Embryonic facial prominence (tissue), 1 donor: ENCODE measurements around the gene MPEG1.

Experiments used
- DNase-seq: peaks from one replicate; pipeline ENCODE4 v3.0.0-alpha.2; 2016; ENCODE audit errors: extremely low spot score

Gene MPEG1

DNA sequence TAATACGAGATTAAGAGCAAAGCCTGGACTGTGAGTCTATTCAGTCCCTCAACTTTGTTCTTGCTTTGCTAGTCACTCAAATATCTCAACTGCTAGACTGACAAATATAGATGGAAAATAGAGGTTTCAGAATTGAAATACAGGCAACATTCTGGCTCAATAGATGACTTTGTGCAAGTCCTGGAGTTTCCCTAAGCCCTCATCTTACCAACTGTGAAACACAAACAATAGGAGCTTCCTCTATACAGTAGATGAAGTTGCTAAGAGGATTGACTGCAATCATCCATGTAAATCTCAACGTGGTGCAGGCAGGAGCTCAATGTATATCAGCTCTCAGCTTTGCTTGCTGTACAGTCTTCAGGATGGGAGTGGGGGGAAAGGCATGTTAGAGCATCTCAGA lies 6.2 kb upstream of the MPEG1 start:
- no peak for DNase-seq

GRCh38 chr11:59218319-59218718 lies 5.6 kb upstream of the MPEG1 start:
- no peak for DNase-seq

DNA sequence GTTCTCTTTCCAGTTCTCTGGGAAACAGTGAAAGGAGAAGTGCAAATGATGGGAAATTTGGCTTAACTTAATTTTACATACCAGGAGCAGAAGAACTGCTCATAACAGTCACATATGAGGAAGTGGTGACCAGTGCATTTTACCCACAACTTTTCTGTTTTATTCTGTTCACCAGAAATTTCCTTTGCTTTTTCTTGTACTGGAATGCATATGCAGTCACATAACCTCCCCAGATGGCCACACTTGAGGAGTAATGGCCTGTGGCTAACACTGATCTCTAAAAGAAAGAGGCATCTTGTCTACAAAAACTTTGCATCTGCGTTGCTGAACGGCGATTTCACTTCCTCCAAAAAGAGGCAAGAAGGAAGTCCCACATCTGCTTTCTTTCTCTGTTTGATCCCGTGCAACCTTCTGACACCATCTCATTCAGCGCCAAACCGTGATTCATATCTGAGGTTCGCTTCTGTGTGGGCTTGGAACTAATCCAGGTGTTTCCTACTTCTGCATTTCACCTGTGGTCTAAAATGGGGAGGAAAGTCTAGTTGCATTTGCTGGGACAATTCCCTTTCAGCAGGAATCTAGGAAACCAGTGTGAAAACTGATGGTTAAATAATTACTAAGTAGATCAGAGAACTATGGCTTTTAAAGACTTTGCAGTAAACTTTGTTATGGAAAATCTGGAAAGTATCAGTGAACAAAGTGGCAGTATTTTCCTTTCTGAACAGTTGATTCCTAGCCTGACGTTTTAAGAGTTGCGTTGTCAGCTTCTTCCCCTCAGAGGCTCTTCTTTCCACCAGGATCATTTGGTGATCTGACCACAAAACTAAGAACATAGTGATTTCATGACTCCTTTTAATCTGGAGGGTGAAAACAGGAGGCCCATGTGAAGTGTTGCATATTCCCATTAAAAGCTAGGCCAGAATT lies 4.2 kb upstream of the MPEG1 start:
- DNase-seq = no peak

DNA sequence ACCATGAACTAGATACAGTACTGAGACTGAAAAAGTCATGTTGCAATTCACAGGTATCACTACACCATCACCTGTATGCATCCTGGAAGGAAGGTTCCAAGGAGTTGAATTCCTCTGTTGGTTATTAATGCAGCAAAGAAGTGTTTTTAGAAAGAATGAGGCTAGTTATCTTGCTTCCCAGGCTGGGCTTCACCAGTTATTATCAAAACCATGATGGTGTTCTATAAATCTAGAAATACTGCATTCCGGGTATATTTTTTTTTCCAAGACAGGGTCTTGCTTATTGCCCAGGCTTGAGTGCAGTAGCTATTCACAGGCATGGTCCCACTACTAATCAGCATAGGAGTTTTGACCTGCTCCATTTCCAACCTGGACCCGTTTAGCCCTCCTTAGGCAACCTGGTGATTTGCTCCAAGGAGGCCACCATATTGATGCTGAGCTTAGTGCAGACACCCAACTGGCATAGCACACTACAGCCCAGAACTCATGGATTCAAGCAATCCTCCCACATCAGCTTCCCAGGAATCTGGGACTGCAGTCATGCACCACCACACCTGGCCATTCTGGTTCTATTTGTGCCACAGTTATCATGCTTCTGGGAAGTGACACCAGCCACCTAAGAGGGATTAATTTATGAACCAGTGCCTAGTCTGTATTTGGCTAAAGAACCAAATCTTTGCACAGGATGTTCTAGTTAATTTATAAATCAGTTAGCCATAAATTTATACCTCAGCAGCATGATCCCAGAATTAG lies 1.6 kb upstream of the MPEG1 start:
- DNase-seq = no peak

- no peak for DNase-seq
Observed at GRCh38 chr11:59212222-59212621, 505 bp downstream of the MPEG1 start.

DNA sequence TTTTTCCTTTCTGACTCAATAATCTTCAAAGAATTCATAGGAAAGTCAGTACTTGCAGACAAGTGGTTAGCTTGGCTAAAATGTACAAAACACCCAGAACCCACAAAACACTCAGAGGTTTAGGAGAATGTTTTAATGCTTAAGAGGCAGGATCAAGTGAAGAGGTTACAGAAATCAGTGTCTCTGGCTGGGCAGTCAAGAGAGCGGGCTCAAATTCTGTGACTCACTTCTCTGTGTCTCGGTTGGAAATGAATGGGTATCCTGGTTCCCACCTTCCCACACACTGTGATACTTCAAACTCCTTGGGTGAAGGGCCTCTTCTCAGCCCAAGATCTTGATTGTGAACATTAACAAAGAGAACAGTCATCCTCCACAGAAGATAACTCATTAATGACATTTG lies 3.8 kb downstream of the MPEG1 start:
- DNase-seq = no peak

- no peak for DNase-seq
Observed at GRCh38 chr11:59207988-59208451, 4.7 kb downstream of the MPEG1 start.

DNA sequence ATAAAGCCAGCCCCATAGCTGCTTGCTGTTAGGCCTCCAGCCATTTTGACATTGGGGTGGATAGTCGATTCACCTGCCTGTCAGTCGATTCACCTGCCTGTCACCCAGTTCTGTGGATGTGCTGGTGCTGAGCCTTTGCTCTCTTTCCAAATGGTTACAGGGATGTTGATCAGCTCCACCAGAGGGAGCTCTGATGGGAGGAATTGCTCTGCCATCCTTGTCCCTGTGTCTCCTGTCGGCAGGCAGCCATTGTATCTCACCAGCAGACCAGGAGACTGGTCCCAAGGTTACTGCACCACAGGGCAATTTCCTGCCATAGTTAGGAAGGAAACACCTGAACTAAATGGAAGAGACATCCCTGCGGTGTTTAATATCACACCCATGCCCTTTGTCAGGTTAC lies 6.1 kb downstream of the MPEG1 start:
- no peak for DNase-seq

- no peak for DNase-seq
Observed at GRCh38 chr11:59205648-59206047, 7.1 kb downstream of the MPEG1 start.

- DNase-seq = no peak
Observed at GRCh38 chr11:59204746-59205145, 8.0 kb downstream of the MPEG1 start.

- DNase-seq = no peak
Observed at GRCh38 chr11:59201353-59201752, 11.4 kb downstream of the MPEG1 start.

- no peak for DNase-seq
Observed at GRCh38 chr11:59200423-59200746, 12.3 kb downstream of the MPEG1 start.

DNA sequence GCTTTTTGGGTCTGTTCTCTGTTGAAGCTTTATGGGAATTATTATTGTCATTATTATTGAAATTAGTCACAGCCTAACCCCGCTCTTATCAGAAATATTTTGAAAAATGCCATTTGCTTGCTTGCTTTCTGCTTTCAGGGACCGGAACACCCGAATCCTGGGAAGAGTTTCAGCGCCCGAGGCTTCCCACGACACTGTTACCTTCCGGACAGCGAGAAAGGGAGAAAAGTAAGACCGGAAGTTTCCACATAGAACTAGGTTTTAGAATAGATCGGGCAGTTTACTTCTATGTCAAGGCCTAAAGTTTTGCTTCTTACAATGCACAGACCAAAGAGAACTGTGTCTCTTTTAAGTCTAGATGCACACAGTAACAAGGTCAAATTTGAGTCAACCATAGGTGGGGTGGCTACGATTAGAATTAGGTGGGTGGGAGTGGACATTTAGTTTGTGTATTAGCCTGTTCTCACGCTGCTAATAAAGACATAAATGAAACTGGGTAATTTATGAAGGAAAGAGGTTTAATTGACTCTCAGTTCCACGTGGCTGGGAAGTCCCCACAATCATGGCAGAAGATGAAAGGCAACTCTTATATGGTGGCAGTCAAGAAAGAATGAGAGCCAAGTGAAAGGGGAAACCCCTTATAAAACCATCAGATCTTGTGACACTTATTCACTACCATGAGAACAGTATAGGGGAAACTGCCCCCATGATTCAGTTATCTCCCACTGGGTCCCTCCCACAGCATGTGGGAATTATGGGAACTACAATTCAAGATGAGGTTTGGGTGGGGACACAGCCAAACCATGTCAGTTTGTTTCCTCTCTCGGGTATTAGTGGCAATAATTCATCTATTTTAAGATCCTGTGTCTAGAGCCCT lies 12.9 kb downstream of the MPEG1 start:
- DNase-seq = no peak

- no peak for DNase-seq
Observed at GRCh38 chr11:59198726-59199125, 14.0 kb downstream of the MPEG1 start.

DNA sequence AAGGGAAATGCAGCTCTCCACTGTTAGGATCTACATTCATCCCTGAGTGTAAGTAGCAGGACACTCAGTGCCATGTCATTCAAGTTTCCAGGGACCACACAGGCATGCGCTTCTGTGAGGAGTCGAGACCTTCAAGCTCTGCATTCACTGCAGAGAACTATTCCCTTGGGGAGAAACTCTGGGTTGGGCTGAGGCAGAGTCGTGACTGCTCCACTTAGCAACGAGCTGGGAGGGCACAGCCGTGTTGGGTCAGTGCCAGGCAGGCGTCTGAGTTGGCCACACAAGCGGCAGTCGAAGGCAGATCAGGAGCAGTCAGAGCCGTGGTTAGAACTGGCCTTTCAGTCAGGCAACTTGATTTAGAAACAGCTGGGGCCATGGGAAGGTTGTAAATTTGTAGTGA lies 14.7 kb downstream of the MPEG1 start:
- DNase-seq = no peak

GRCh38 chr11:59196777-59197176 lies 15.9 kb downstream of the MPEG1 start:
- no peak for DNase-seq

- DNase-seq = no peak
Observed at GRCh38 chr11:59195586-59195985, 17.1 kb downstream of the MPEG1 start.

- no peak for DNase-seq
Observed at GRCh38 chr11:59193587-59194130, 19.1 kb downstream of the MPEG1 start.

DNA sequence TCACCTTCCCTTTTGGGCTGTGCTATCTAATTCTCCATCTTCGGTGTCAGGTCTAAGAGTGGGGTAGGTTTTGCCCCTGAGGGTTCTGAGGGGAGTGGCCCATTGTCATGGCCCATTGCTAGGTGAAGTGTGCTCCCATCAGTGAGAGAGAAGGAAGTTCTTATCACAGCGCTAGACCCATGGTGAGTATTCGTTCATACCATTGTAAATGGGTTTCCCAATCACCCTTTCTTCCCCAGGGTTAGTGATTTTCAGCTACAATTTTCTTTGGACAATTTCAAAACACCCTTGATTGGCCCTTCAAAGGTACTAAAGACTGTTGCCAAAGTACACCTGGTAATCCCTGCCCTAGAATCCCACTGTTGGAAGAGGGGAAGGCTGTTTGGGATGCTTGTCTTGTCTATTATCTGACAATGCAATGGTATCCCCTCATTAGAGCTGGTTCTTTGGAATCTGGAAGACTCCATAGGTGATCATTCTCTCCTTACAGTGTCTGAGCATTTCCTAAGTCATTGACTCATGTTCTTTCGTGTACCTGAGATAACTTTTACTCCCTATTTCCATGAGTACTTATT lies 20.2 kb downstream of the MPEG1 start:
- DNase-seq = no peak

GRCh38 chr11:59191890-59192289 lies 20.8 kb downstream of the MPEG1 start:
- DNase-seq = no peak

- DNase-seq = no peak
Observed at GRCh38 chr11:59191095-59191494, 21.6 kb downstream of the MPEG1 start.
